ENCODE results near the gene ZNF512. TPM values are rescaled to one million over a fixed set of nuclear protein-coding genes. Genes with fewer than 3 reads are reported as not detected.
"Not testable (repeated sequence)": the region's sequence is repeated elsewhere in the genome, so short reads cannot be mapped to it uniquely, and the experiment has no call there.

ZNF512 gene
- total RNA-seq, 1 donor from 2014 or later = 93.1 TPM

GRCh38 chr2:27613985-27614384 lies 31.1 kb downstream of the ZNF512 start:
- H3K36me3 Mint-ChIP-seq (ENCODE audit: unreplicated experiment) = no peaks in the 10 kb centered on the region
- DNase-seq = no peak

DNA sequence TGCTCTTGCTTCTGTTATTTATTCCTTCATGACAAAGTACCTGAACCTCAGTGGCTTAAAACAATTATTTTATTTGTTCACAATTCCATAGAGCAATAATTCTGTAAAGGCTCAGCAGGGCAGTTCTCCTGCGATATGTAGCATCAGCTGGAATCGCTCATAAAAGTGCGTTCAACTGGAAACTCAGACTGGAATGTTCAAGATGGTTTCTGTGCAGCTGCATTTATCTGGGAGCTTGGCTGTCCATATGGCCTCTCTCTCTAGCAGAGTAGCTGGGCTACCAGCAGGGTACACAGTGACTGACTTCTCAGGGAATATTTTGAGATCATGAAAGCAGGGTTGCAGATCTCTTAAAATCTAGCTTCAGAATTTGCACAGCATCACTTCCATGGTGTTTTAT lies 32.5 kb downstream of the ZNF512 start:
- Mint-ChIP-seq H3K27me3 (ENCODE audit: unreplicated experiment) (no peaks in the 10 kb centered on the region), H3K4me1 (ENCODE audit: low read depth, unreplicated experiment) (peaks cover 7% of the 10 kb centered on the region), H3K9me3 (ENCODE audit: unreplicated experiment) (no peaks in the 10 kb centered on the region), H3K4me3 (ENCODE audit: unreplicated experiment) (peak overlapping the region; percentile 2), H3K27ac (ENCODE audit: unreplicated experiment) (peak overlapping the region; percentile 86), H3K36me3 (ENCODE audit: unreplicated experiment) (no peaks in the 10 kb centered on the region)
- TF ChIP-seq CTCF (IDR thresholded peaks at IDR 0.05; ENCODE audit: partially characterized antibody, unreplicated experiment) = no peak
- DNase-seq = no peak

More at GRCh38 chr2:27613985-27614384, 31.1 kb downstream of the ZNF512 start:
- Mint-ChIP-seq H3K9me3 (ENCODE audit: unreplicated experiment) (no peaks in the 10 kb centered on the region), H3K27ac (ENCODE audit: unreplicated experiment) (no peak overlapping the region), H3K4me1 (ENCODE audit: low read depth, unreplicated experiment) (peaks cover 7% of the 10 kb centered on the region), H3K4me3 (ENCODE audit: unreplicated experiment) (no peak overlapping the region), H3K27me3 (ENCODE audit: unreplicated experiment) (no peaks in the 10 kb centered on the region)
- TF ChIP-seq CTCF (IDR thresholded peaks at IDR 0.05; ENCODE audit: partially characterized antibody, unreplicated experiment) = no peak

DNA sequence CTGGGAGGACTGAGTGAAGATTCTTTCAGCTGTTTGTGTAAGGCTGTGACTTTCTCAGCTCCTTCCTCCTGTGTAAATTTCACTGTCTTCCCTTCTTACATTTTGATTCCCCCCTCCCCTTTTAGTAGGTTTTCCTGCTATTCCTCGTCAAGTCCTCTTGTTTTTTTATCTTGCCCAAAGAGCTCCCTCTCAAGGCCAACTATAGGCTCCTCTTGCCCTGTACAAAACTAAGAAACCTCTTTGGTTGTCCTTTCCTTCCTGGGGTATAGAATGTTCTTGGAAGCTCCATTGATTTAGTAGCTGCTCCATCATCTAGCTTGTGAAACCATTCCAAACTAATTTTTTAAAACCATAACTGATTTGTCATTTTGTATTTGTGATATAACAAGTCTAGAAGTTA lies 38.7 kb downstream of the ZNF512 start:
- no peak for DNase-seq

GRCh38 chr2:27622921-27623384 lies 40.1 kb downstream of the ZNF512 start:
- H3K27me3 Mint-ChIP-seq (ENCODE audit: unreplicated experiment) = peaks cover 2% of the 10 kb centered on the region
- H3K4me3 Mint-ChIP-seq (ENCODE audit: unreplicated experiment) = no peak overlapping the region
- H3K4me1 Mint-ChIP-seq (ENCODE audit: low read depth, unreplicated experiment) = peaks cover 4% of the 10 kb centered on the region
- peaks cover 5% of the 10 kb centered on the region for H3K36me3 Mint-ChIP-seq (ENCODE audit: unreplicated experiment)
- TF ChIP-seq CTCF (IDR thresholded peaks at IDR 0.05; ENCODE audit: partially characterized antibody, unreplicated experiment) = no peak
- no peaks in the 10 kb centered on the region for H3K9me3 Mint-ChIP-seq (ENCODE audit: unreplicated experiment)
- H3K27ac Mint-ChIP-seq (ENCODE audit: unreplicated experiment) = no peak overlapping the region
- no peak for DNase-seq

More for the DNA sequence above, 38.7 kb downstream of the ZNF512 start:
- H3K27me3 Mint-ChIP-seq (ENCODE audit: unreplicated experiment) = peaks cover 2% of the 10 kb centered on the region
- no peaks in the 10 kb centered on the region for H3K9me3 Mint-ChIP-seq (ENCODE audit: unreplicated experiment)
- H3K4me1 Mint-ChIP-seq (ENCODE audit: low read depth, unreplicated experiment) = no peaks in the 10 kb centered on the region
- peaks cover 5% of the 10 kb centered on the region for H3K36me3 Mint-ChIP-seq (ENCODE audit: unreplicated experiment)
- TF ChIP-seq CTCF (IDR thresholded peaks at IDR 0.05; ENCODE audit: partially characterized antibody, unreplicated experiment) = no peak
- no peak overlapping the region for H3K4me3 Mint-ChIP-seq (ENCODE audit: unreplicated experiment)
- no peak overlapping the region for H3K27ac Mint-ChIP-seq (ENCODE audit: unreplicated experiment)

DNA sequence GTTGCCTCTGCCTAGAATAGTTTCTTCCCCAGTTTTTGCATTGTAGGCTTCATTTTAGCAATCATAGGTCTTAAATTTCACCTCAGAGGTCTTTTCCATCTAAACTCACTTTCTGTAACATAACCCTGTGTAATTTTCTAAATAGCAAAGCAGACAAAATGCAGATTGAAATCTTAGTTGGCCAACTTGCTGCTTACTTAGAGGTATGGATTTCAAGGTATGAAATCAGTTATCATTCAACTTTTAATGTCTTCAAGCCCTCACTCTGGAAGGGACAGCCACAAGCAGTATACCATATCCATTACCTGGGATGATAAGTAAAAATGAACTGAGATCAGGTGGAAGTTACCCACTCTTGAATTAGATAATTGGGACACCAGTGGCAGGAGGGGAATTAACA lies 42.1 kb downstream of the ZNF512 start:
- no peak for DNase-seq
- Mint-ChIP-seq H3K4me3 (ENCODE audit: unreplicated experiment) (no peak overlapping the region), H3K4me1 (ENCODE audit: low read depth, unreplicated experiment) (peaks cover 7% of the 10 kb centered on the region), H3K27me3 (ENCODE audit: unreplicated experiment) (peaks cover 2% of the 10 kb centered on the region), H3K27ac (ENCODE audit: unreplicated experiment) (no peak overlapping the region), H3K9me3 (ENCODE audit: unreplicated experiment) (no peaks in the 10 kb centered on the region), H3K36me3 (ENCODE audit: unreplicated experiment) (peaks cover 5% of the 10 kb centered on the region)
- no peak for TF ChIP-seq CTCF (IDR thresholded peaks at IDR 0.05; ENCODE audit: partially characterized antibody, unreplicated experiment)

- not testable (repeated sequence) for H3K9me3 Mint-ChIP-seq (ENCODE audit: unreplicated experiment); H3K36me3 Mint-ChIP-seq (ENCODE audit: unreplicated experiment); DNase-seq; H3K4me3 Mint-ChIP-seq (ENCODE audit: unreplicated experiment); H3K27me3 Mint-ChIP-seq (ENCODE audit: unreplicated experiment); H3K27ac Mint-ChIP-seq (ENCODE audit: unreplicated experiment); H3K4me1 Mint-ChIP-seq (ENCODE audit: low read depth, unreplicated experiment)
Observed at GRCh38 chr2:27626323-27626722, 43.5 kb downstream of the ZNF512 start.

GRCh38 chr2:27626921-27627320 lies 44.1 kb downstream of the ZNF512 start:
- not testable (repeated sequence) for H3K36me3 Mint-ChIP-seq (ENCODE audit: unreplicated experiment); DNase-seq; H3K4me1 Mint-ChIP-seq (ENCODE audit: low read depth, unreplicated experiment); H3K27me3 Mint-ChIP-seq (ENCODE audit: unreplicated experiment); H3K9me3 Mint-ChIP-seq (ENCODE audit: unreplicated experiment)
- Mint-ChIP-seq H3K4me3 (ENCODE audit: unreplicated experiment) (peak overlapping the region; percentile 44), H3K27ac (ENCODE audit: unreplicated experiment) (peak overlapping the region; percentile 28)

Data from glutamatergic neuron (in vitro differentiated cells).